HG03354 (cell line): Measurements from ENCODE around the gene HNMT.
"Not testable (repeated sequence)": the region's sequence is repeated elsewhere in the genome, so short reads cannot be mapped to it uniquely, and the experiment has no call there.

Experiments
- ATAC-seq: cut with Tn5 transposase; IDR thresholded peaks from one replicate; pipeline ENCODE4 v1.9.1; 2021; ENCODE audit warnings: mild to moderate bottlenecking; ENCODE audit not compliant: unreplicated experiment, poor library complexity, severe bottlenecking

Gene HNMT

DNA sequence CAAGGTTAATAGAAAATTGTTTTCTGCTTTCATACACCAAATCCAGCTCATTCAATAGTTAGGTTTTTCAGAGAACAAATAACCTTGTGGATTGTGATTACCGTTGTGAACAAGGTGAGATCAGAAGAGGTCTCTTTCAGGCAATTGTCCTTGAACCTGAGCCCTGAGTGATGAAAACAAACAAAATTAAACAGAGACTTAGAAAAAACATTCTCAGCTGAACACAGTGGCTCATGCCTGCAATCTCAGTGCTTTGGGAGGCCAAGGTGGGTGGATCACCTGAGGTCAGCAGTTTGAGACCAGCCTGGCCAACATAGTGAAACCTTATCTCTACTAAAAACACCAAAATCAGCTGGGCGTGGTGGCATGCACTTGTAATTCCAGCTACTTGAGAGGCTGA lies 68.1 kb downstream of the HNMT start:
- ATAC-seq, result no peak

DNA sequence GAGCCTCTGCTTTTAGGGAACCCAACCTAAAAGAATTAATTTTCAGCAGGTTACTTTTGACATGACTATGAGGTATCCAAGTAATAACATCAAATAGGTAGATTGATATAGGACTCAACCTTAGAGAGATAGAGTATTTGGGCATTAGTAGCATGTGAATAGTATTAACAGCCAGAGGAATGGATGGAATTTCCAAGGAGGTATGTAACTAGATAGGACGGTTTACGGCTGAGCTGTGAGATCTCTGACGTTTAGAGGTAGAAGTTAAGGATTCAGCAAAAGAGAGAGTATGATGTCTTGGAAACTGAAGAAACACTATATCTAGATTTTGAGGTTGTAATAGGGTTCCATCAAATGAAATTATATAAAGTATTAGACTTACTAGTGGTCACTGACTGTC lies 70.3 kb downstream of the HNMT start:
- ATAC-seq, result no peak

DNA sequence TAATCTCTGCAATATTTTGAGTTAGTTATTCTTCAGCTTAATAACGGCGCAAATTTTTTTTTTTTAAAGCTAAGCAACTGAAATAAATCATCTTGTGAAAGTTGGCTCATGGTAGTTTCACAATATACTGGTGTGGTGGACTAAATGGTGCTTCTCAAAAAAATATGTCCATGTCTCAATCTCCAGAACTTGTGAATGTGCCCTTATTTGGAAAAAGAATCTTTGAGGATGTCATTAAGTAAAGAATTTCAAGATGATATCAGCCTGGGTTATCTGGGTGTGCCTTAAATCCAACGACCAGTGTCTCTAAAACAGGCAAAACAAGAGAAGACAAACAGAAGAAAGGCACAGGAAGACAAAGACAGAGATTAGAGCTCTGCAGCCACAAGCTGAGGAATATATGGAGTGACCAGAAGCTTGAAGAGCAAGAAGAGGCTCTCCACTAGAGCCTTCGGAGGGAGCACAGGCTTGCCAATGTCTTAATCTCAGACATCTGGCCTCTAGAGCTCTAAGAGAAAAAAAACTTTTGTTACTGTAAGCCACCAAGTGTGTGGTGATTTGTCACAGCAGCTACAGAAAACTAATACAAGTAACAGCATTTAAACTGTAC lies 71.4 kb downstream of the HNMT start:
- ATAC-seq, result no peak

DNA sequence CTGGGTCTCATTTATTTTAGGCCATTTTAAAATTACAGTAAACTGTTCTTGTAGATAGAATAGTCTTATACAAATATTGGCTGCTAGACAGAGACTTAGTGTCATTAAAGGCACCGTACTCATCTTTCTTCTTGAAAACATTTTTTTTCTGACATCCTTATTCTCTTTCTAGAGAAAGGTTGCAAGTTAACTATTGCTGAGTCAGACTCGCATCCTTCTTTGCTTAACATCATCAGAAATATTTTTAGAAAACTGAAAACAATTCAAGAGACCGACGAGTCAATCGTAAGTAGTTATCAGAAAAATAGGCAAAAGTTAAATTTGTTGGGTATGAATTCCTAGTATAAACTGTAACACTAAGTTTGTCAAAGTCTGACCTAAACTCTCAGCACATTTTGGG lies 72.2 kb downstream of the HNMT start:
- no peak for ATAC-seq

DNA sequence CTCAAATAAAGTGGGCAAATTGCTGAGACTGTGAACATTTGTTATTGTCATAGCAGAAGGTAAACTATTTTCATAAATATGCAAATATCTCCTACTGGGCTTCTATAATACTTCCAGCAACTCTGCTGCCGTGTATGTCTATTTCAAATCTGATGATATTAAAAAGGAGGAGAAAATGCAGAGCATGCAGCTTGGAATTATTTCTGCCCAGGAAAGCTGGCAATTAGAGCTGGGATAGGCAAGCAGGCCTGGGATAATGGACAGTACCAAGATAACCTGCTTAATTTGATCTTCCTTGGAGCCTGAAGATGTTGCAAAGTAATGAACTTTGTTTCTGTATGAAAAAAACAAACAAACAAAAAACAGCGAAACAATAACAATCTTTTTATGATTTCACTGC lies 72.8 kb downstream of the HNMT start:
- no peak for ATAC-seq

DNA sequence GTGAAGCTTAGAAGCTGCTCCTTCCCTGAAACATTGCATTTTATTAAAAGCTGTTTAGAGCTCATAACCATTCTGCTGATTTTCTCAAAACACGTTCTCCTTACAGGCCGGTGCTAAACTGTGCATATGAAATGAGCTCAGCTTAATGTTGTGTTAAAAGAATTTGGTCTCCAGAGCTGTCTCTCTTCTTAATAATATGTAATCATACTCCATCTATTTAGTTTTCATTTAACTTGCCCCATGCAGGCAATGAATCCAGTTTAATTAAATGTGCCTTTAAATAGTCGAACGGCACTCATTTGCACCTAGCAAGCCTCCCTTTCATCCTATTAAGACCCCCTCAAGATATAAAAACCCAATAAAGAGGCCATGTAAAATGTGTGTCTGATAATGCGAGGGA lies 76.3 kb downstream of the HNMT start:
- ATAC-seq, result no peak

DNA sequence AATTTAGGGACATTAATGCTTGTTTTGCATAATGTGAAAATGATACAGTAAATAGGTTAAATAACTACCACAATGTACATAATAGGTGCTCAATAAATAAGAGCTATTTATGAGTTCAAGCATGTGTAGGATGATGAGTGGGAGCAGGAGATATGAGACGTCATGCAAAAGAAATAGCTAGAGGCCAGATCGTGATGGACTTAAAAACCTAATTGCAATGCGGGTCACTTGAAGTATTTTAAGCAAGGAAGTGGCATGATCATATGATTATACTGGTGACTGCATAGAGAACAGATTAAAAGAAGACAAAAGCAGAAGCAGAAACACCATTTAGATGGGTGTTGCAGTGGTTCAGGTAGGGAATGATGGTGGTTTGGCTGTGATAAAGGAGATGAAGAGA lies 78.0 kb downstream of the HNMT start:
- no peak for ATAC-seq

DNA sequence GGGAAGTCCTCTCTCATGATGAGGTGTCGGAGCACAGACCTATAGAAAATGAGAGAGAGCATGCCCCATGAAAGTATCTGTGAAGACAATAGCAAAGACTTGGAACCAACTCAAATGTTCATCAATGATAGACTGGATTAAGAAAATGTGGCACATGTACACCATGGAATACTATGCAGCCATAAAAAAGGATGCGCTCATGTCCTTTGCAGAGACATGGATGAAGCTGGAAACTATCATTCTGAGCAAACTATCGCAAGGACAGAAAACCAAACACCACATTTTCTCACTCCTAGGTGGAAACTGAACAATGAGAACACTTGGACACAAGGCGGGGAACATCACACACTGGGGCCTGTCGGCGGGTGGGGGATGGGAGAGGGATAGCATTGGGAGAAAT lies 79.3 kb downstream of the HNMT start:
- ATAC-seq, result not testable (repeated sequence)

DNA sequence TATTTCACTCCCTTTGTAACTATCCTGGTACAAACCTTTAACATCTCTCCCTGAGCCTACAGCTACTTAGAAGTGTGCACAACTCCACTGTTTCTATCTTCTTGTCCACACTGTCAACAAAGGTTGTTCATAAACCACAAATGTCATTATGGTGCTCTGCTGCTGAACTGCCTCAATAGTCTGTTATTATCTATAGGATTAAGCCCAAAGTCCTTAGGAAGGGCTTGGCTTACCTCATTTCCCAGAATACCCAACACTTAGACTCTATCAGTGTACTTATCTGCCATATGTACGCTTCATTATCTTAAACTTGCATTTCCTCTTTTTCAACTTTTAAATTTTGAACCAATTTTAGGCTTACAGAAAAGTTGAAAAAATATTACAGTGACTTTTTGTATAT lies 94.2 kb downstream of the HNMT start:
- no peak for ATAC-seq

DNA sequence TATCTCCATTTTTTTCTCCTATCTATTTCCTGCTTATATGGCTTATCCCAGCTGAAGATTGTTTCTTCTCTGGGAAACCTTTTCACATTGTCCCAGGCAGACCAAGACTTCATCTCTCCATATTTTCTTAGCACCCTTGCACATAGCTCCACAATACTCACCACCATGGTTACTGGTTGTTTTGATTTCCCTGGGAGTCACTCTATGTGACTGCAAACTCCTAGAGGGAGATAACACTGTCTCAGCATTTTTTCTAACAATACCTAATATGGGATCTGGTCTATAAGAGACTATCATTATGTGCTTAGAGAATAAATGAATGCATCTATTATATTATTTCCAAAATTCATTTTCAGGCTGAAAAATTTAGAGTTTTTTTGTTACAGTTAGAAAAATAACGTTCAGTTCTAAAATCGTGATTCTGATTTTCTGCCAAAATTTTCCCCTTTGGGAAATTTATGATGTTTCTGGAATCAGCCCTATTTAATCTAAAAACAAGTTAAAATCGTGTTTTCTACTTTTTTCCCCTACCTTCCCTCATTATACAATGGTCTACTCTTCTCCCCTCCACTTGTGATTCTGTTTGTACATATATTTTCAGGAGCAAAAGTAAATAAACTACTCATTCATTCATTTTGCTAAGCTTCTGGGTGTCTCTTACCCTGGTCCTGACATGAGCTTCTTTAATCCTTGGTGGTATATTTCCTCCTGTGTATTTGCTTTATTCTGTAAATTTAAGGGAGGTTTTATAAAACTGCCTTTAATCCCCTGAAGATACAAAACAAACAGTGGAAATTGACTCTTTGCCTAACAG lies 95.4 kb downstream of the HNMT start:
- ATAC-seq, result no peak

DNA sequence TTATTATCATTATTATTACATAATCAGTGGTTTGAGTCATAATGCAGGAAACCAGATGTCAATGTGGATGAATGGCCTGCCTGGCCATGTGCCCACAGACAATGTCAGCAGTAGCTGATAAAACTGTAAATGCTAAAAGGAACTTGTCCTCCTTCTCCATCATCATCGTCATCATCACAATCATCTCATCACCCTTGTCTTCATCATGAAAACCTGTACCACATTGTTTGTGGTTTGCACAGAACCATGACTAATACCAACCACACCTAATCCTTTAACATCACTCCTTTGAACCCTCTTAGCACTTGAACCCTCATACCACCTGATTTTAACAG lies 96.0 kb downstream of the HNMT start:
- no peak for ATAC-seq

DNA sequence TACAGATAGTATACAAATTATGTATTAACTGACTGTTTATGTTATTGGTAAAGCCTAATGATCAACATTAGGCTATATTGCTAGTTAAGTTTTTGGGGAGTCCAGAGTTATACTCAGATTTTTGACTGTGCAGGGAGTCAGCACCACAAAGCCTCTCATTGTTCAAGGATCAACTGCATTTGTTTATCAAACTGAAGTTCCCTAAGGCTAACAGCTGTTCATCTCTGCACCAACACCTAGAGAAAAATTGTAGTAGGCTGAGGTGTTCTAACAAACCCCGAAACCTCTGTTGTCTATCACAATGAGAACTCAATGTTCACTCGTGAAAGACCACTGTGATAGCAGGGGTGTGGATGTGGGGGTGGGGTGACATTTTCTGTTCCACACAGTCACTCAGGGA lies 97.7 kb downstream of the HNMT start:
- ATAC-seq, result no peak

DNA sequence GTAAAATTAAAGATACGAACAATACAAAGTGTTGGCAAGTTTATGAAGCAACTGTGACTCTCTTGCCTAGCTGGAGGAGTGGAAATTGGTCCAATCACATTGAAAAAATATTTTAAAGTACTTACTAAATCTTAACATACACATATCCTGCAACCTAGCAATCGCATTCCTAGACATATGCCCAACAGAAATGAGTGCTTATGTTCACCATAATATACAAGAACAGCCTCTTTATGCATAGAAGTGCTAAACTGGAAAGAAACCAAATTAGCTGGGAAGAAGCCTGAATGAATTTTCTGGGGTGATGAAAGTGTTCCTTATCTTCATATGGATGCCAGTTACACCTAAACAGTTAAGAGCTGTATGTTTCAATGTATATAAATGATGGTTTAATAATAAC lies 98.9 kb downstream of the HNMT start:
- no peak for ATAC-seq
